ENCODE data around the gene TRIM62. TPM values are rescaled to one million over a fixed set of nuclear protein-coding genes. Genes with fewer than 3 reads are reported as not detected.
"Not testable (repeated sequence)": the region's sequence is repeated elsewhere in the genome, so short reads cannot be mapped to it uniquely, and the experiment has no call there.

TRIM62 gene
- total RNA-seq, 6 experiments from 2014 or later: 1.1 to 2.4 (median 1.7) TPM

- WGBS (ENCODE audit: insufficient coverage, low coverage, low lambda C conversion rate, missing lambda C conversion rate): 72% methylated on average over 4 of the region's 4 CpGs
Observed at GRCh38 chr1:33130297-33130696, 51.5 kb downstream of the TRIM62 start.

GRCh38 chr1:33128781-33129180 lies 53.1 kb downstream of the TRIM62 start:
- Histone ChIP-seq H3K4me1 (peaks cover 0 to 15% (median 0%) of the 10 kb centered on the region in 4 donors), H3K9me3 (no peaks in the 10 kb centered on the region), H3K27me3 (no peaks in the 10 kb centered on the region), H3K36me3 (no peaks in the 10 kb centered on the region), H3K27ac (no peak overlapping the region), H3K4me3 (no peak overlapping the region)
- 66% methylated on average over 4 of the region's 4 CpGs for WGBS (ENCODE audit: insufficient coverage, low coverage, low lambda C conversion rate, missing lambda C conversion rate)
- DNase-seq (peak in 1 of 3 donors; percentile 30), ATAC-seq (no peak)
- no peak for TF ChIP-seq CTCF (IDR thresholded peaks at IDR 0.05)
- no peak for TF ChIP-seq POLR2A (IDR thresholded peaks at IDR 0.05)
- intact Hi-C loops (cut with DNase I): no loop called here

More at GRCh38 chr1:33130297-33130696, 51.5 kb downstream of the TRIM62 start:
- no peak for ATAC-seq
- H3K27ac ChIP-seq: no peak overlapping the region
- no peaks in the 10 kb centered on the region for H3K9me3 ChIP-seq
- H3K27me3 ChIP-seq: no peaks in the 10 kb centered on the region
- DNase-seq: no peak
- H3K36me3 ChIP-seq: no peaks in the 10 kb centered on the region
- H3K4me3 ChIP-seq: no peak overlapping the region
- intact Hi-C loops (cut with DNase I): no loop called here
- H3K4me1 ChIP-seq: peaks cover 0 to 15% (median 0%) of the 10 kb centered on the region in 4 donors
- TF ChIP-seq CTCF (IDR thresholded peaks at IDR 0.05) (no peak), POLR2A (IDR thresholded peaks at IDR 0.05) (no peak)

GRCh38 chr1:33127001-33127823 lies 54.6 kb downstream of the TRIM62 start:
- WGBS (ENCODE audit: insufficient coverage, low coverage, low lambda C conversion rate, missing lambda C conversion rate): 0% methylated on average over 37 of the region's 44 CpGs
- peaks cover 0 to 15% (median 0%) of the 10 kb centered on the region in 4 donors for H3K4me1 ChIP-seq
- H3K36me3 ChIP-seq: no peaks in the 10 kb centered on the region
- TF ChIP-seq CTCF (IDR thresholded peaks at IDR 0.05) (peak; percentile 90 to 99 (median 98)), POLR2A (IDR thresholded peaks at IDR 0.05) (peak; percentile 69)
- H3K27me3 ChIP-seq: no peaks in the 10 kb centered on the region
- peak overlapping the region; percentile 69 to 88 (median 80) for H3K27ac ChIP-seq
- H3K4me3 ChIP-seq: peak overlapping the region; percentile 63 to 79 (median 74)
- DNase-seq (peak; percentile 99), ATAC-seq (peak; percentile 98 to 99 (median 99))
- intact Hi-C loops (cut with DNase I): no loop called here
- no peaks in the 10 kb centered on the region for H3K9me3 ChIP-seq

- 24% methylated on average over 9 of the region's 9 CpGs for WGBS (ENCODE audit: insufficient coverage, low coverage, low lambda C conversion rate, missing lambda C conversion rate)
Observed at GRCh38 chr1:33126411-33127000, 55.3 kb downstream of the TRIM62 start.

DNA sequence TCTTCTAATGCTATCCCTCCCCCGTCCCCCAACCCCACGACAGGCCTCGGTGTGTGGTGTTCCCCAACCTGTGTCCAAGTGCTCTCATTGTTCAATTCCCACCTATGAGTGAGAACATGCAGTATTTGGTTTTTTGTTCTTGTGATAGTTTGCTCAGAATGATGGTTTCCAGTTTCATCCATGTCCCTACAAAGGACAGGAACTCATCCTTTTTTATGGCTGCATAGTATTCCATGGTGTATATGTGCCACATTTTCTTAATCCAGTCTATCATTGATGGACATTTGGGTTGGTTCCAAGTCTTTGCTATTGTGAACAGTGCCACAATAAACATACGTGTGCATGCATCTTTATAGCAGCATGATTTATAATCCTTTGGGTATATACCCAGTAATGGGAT lies 57.2 kb downstream of the TRIM62 start:
- peaks cover 0 to 15% (median 0%) of the 10 kb centered on the region in 4 donors for H3K4me1 ChIP-seq
- DNase-seq; ATAC-seq; intact Hi-C loops (cut with DNase I); H3K36me3 ChIP-seq; H3K9me3 ChIP-seq; H3K27me3 ChIP-seq; H3K4me3 ChIP-seq; H3K27ac ChIP-seq: not testable (repeated sequence)
- WGBS (ENCODE audit: insufficient coverage, low coverage, low lambda C conversion rate, missing lambda C conversion rate): 94% methylated on average over 3 of the region's 4 CpGs

More at GRCh38 chr1:33126411-33127000, 55.3 kb downstream of the TRIM62 start:
- peak overlapping the region; percentile 60 to 76 (median 69) for H3K27ac ChIP-seq
- peak overlapping the region; percentile 63 to 79 (median 74) for H3K4me3 ChIP-seq
- no peaks in the 10 kb centered on the region for H3K9me3 ChIP-seq
- H3K4me1 ChIP-seq: peaks cover 0 to 15% (median 0%) of the 10 kb centered on the region in 4 donors
- DNase-seq (no peak), ATAC-seq (no peak)
- intact Hi-C loops (cut with DNase I): no loop called here
- no peak for TF ChIP-seq POLR2A (IDR thresholded peaks at IDR 0.05)
- TF ChIP-seq CTCF (IDR thresholded peaks at IDR 0.05): no peak
- no peaks in the 10 kb centered on the region for H3K27me3 ChIP-seq
- H3K36me3 ChIP-seq: no peaks in the 10 kb centered on the region
